ENCODE results near the gene MRC1.

MRC1 gene

DNA sequence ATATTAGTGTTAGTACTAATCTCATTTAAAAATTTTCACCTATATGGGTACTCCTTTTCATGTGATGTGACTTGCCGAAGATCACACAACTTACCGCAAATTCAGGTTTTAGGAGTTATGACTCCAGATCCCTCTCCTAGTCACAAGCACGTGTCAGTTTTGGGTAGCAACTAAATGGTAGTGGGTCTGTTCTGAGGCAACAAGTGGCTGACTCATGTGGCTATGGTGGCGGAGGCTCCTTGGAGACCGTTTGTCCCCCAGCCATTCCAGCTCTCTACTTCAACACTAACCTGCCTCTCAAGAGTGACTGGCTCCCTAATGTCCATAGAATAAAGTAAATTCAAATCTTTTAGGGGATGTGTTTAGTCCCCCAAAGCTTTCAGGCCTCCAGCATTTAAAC, 39.5 kb downstream of the MRC1 start:
- no peak for DNase-seq

DNA sequence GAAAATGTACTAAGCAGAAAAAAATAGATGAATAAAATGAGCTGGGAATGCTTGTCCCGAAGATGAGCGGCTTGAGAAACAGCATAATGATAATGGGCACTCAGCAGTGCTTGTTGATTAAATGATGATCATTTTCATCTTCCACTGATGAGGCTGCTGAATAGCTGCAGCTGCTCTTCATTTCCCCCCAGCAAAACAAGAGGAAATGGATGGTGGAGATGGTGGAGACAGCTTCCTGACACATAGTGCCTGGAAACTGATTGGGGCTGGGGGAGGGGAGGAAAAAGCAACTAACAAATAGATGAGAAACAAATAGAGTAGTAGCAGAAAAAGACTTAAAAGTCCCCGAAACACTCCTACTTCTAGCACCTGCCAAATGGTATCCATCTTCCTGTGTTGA, 41.4 kb downstream of the MRC1 start:
- DNase-seq: no peak

- DNase-seq: no peak
Observed at GRCh38 chr10:17851611-17852010, 42.5 kb downstream of the MRC1 start.

DNA sequence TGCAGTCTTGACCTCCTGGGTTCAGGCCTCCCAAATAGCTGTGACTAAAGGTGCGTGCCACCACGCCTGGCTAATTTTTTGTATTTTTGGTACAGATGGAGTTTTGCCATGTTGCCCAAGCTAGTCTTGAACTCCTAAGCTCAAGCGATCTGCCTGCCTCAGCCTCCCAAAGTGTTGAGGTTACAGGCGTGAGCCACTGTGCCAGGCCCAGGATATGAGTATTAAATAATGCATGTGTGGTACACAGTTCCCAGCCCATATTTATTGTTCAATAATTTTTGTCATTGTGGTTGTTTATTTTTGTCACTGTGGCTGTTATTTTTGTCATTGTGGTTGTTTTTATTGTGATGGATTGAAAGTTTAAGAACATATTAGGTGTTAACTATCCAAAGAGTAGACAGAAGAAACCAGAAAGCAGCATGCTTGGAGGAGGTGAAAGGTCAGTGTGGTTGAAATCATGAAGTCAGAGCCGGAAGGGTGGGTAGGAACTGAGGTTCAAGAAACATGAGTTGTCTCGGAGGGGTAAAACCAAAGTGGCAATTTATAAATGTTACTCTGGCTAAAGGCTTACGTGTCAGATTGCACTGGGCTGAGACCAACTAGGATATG, 45.0 kb downstream of the MRC1 start:
- no peak for DNase-seq

GRCh38 chr10:17857040-17857439, 47.9 kb downstream of the MRC1 start:
- DNase-seq: no peak

- DNase-seq: no peak
Observed at GRCh38 chr10:17859492-17860156, 50.5 kb downstream of the MRC1 start.

DNA sequence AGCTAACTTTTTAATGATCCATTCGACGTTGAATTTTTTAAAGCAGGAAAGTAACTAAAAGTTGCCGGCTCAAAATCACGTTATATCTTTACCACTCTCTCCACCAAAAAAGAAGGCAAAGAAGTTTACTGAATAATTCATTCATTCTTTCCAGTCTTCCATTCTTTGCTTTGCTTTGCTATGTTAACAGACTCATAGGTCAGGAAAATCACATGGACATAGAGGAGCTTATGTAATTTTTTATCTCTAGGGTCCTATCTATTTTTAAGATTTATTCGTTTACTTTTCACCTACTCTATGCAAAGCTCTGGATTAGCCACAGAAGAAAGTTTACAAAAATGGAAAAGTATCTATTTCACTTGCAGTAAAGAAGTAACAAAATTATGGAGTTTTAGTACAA, 52.6 kb downstream of the MRC1 start:
- DNase-seq: no peak

DNA sequence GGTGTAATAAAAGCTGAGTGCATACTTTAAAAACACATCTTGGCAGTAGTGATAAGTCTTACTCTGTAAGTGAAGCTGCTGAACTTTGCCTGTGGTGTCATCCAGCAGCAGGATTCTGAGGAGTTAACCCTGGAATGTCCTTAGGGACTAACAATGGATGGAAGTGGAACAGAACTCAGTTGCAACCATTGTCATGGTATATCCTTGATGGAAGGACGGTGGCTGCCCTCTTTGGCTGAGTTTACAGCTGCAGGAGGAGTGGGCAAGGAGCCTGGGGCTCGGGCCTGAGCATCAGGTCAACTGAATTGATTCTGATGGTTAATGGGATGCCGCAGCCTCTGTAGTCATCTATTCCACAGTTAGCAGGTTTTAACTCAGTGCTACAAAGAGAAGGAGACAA, 56.2 kb downstream of the MRC1 start:
- DNase-seq: no peak

GRCh38 chr10:17866346-17866745, 57.2 kb downstream of the MRC1 start:
- no peak for DNase-seq

DNA sequence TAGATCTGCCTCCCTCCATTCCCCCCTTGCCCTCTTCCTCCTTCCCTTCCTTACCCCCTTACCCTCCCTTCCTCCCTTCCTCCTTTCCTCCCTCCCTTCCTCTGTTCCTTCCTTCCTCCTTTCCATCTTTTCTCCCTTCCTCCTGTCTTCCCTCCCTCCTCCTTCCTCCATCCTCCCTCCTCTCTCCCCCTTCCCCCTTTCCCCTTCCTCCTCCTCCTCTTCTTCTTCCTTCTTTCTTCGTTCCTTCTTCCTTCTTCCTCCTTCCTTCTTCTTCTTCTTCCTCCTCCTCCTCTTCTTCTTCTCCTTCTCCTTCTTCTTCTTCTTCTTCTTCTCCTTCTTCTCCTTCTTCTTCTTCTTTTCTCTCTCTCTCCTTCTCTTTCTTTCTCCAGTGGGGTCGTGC, 57.9 kb downstream of the MRC1 start:
- DNase-seq: no peak

DNA sequence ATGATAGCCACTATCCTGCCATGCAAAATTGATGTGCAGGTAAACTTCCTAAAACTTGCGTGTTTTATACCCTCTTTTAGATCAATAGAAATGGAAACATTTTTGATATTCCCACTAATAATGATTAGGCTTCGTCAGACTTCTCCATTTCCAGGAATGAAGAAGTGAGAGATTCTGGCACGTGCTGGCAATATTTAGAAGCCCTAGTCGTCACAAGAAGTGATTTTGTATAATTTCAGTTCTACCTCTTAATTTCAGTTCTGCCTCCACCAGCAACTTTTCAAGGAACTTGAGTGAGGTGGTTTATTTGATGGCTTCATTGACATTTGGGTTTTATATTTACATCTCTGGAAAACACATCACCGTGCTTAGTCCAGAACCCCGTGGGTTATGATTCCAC, 61.9 kb downstream of the MRC1 start:
- DNase-seq: no peak

- peak in 1 of 2 experiments; percentile 24 for DNase-seq
Observed at GRCh38 chr10:17872191-17873091, 63.3 kb downstream of the MRC1 start.

DNA sequence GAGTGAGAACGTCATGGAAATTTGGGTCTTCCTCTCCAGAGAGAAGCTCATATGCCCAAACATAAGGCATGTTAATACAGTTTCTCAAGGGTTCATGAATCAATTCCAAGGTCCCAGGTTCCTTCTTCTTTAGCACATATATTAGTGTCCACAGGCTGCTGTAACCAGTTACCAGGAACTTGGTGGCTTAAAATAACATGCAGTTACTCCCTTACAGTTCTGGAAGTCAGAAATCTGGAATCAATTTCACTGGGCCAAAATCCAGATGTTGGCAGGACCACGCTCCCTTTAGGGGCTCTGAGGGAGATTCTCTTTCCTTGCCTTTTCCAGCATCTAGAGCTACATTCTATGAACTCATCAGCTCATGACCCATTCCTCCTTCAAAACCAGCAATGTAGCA, 64.8 kb downstream of the MRC1 start:
- DNase-seq: no peak

DNA sequence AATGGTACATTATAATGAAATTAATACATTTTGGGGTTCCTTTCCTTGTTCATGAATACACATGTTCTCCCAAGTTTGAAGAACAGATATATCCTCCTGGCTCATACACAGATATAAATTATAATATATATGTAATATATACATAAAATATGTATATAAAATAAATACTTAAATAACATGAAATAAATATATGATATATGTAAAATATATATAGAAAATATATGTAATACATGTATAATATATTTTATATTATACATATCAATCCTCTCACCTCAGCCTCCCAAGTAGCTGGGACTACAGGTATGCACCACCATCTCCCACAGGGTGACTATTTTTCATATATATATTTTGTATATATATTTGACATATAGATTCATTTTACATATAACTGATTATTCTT, 68.0 kb downstream of the MRC1 start:
- no peak for DNase-seq

GRCh38 chr10:17878896-17879295, 69.7 kb downstream of the MRC1 start:
- no peak for DNase-seq

DNA sequence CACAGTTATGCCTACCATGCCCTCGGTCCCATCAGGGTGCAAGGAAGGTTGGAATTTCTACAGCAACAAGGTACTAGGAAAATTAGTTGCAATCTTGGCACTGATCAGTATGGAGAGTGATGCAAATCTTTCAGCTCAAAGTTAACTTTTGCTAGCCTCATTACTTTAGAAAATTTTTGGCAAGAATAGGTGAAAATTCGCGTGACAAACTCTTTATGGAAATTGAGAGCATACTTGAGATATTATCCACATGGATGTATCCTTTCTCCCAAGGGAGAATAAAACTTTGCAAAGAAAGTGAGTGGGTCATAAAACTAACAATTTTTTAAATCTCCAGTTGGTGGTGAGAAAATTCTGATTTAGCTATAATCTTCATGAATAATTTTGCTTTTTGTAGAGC, 71.5 kb downstream of the MRC1 start:
- DNase-seq: no peak

- DNase-seq: no peak
Observed at GRCh38 chr10:17882557-17882956, 73.4 kb downstream of the MRC1 start.

DNA sequence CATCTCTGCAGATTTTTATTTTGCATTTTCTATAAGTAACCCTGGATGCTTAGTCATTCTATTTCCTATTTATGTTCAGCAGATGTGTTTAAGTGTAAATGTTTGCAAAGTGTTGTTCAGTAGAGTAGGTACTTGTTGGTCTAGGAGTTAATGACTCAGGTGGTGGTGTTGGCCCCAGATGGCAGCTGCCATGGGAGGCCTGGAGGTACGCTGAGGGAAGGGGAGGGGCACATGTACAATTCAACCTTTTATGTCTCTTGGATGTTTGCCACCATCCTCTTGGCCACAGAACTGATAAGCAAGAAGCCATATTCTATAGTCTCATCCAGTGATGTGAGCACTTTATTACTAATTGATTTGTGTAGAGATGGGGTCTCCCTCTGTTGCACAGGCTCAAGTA, 74.5 kb downstream of the MRC1 start:
- no peak for DNase-seq

DNA sequence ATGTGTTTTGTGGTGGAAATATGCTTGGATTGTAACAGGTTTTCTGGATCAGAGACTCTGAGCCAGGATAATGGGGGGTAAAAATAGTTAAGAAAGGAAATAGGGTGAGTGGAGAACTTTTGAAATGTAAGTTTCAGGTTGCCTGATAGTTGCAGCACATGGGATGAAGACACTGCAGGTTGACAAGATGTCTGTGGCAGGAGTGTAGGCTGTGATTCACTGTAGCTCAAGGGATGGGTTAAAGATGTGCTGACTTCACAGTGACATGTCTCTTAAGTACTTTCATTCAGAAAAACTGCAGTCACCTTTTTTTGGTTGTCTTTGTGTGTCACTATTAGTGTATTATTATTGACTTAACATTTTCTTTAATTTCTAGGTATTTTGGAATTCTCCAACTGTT, 79.0 kb downstream of the MRC1 start:
- DNase-seq: no peak

DNA sequence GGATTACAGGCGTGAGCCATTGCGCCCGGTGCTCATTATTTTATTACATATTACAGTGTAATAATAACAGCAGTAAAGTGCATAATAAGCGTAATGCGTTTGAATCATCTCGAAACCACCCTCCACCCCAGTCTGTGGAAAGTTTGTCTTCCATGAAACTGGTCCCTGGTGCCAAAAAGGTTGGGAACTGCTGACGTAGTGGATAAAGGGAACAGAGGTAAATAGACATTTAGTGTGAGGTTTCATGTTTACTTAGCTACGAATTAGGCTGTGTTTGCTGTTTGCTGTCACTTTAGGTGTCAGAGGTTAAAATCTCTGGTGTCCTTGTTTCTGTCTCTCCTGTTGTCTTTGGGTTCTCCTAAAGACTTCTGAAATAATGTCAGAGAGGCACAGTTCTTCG, 82.3 kb downstream of the MRC1 start:
- no peak for DNase-seq

GRCh38 chr10:17904564-17904963, 95.4 kb downstream of the MRC1 start:
- no peak for DNase-seq

GRCh38 chr10:17905491-17905890, 96.3 kb downstream of the MRC1 start:
- no peak for DNase-seq

GRCh38 chr10:17906002-17906401, 96.9 kb downstream of the MRC1 start:
- no peak for DNase-seq

GRCh38 chr10:17907641-17908040, 98.5 kb downstream of the MRC1 start:
- no peak for DNase-seq
